Smooth muscle cell (in vitro differentiated cells): ENCODE results near the gene PEAK1. TPM values are rescaled to one million over a fixed set of nuclear protein-coding genes. Genes with fewer than 3 reads are reported as not detected.

ENCODE experiments used
- DNase-seq: peaks from one replicate; lab custom pipeline; 2025; ENCODE audit not compliant: unreplicated experiment; lab: John Stamatoyannopoulos, UW
- H2AFZ ChIP-seq: fragments of 200-600 bp; sonication (generic); 2 replicates; pipeline ENCODE4 v1.6.0; 2016; ENCODE audit warnings: antibody characterized with exemption, low read depth, mild to moderate bottlenecking
- H3F3A ChIP-seq: fragments of 200-600 bp; sonication (generic); 2 replicates; pipeline ENCODE4 v1.6.0; 2017; ENCODE audit warnings: antibody characterized with exemption, low read depth
- H3K27ac ChIP-seq: fragments of 200-600 bp; sonication (generic); 2 replicates; pipeline ENCODE4 v1.5.1; 2016; ENCODE audit warnings: low read depth, mild to moderate bottlenecking
- H3K27me3 ChIP-seq: fragments of 200-600 bp; sonication (generic); 2 replicates; pipeline ENCODE4 v1.6.1; 2016; ENCODE audit warnings: low read depth, mild to moderate bottlenecking
- H3K36me3 ChIP-seq: fragments of 200-600 bp; sonication (generic); 2 replicates; pipeline ENCODE4 v1.5.1; 2016; ENCODE audit warnings: low read depth
- H3K4me1 ChIP-seq: fragments of 200-600 bp; sonication (generic); 2 replicates; pipeline ENCODE4 v1.5.1; 2016; ENCODE audit warnings: low read depth
- H3K4me2 ChIP-seq: fragments of 200-600 bp; sonication (generic); 2 replicates; pipeline ENCODE4 v1.6.0; 2016; ENCODE audit warnings: mild to moderate bottlenecking
- H3K4me3 ChIP-seq: fragments of 200-600 bp; sonication (generic); 2 replicates; pipeline ENCODE4 v1.5.1; 2016; ENCODE audit warnings: mild to moderate bottlenecking
- H3K79me2 ChIP-seq: fragments of 200-600 bp; sonication (generic); 2 replicates; pipeline ENCODE4 v1.6.0; 2016; ENCODE audit warnings: low read depth, mild to moderate bottlenecking
- H3K9ac ChIP-seq: fragments of 200-600 bp; sonication (generic); 2 replicates; pipeline ENCODE4 v1.6.0; 2016; ENCODE audit warnings: low read depth
- H3K9me3 ChIP-seq: fragments of 200-600 bp; sonication (generic); replicated peaks from 2 replicates; pipeline ENCODE4 v1.5.1; 2016; ENCODE audit warnings: low read depth
- H4K20me1 ChIP-seq: fragments of 200-600 bp; sonication (generic); 2 replicates; pipeline ENCODE4 v1.6.0; 2016; ENCODE audit warnings: low read depth
- CTCF ChIP-seq: fragments of 200-600 bp; sonication (generic); IDR thresholded peaks from 2 replicates; pipeline ENCODE4 v1.5.1; 2017; ENCODE audit warnings: borderline replicate concordance, mild to moderate bottlenecking, antibody characterized with exemption; ENCODE audit not compliant: insufficient read depth, poor library complexity, severe bottlenecking
- WGBS: methylation state at CpG from one replicate; pipeline ENCODE4 v1.1.7; 2016; ENCODE audit warnings: low lambda C conversion rate; 5-methylcytosine and 5-hydroxymethylcytosine counted together
- polyA plus RNA-seq: library from polyadenylated mRNA; unstranded; fragments of >200 nt; fragmentation: Nextera tagmentation; extraction: Ambion mirVana; gene quantifications from 2 replicates; pipeline ENCODE4 v1.2.1, GENCODE V29; 2016
- total RNA-seq: library from RNA; depleted of rRNA; stranded (reverse); fragments of >200 nt; gene quantifications from 2 replicates; pipeline ENCODE4 v1.2.3, GENCODE V29; 2014

PEAK1 gene
- total and polyA plus RNA-seq, 2 experiments from 2014 or later = 5.6 to 21.9 TPM

- Histone ChIP-seq H3K4me2 (no peak overlapping the region), H3K79me2 (peaks cover 95% of the 10 kb centered on the region), H3K27ac (no peak overlapping the region), H4K20me1 (peaks cover 80% of the 10 kb centered on the region), H2AFZ (no peak overlapping the region), H3K27me3 (no peaks in the 10 kb centered on the region), H3K4me1 (peaks cover 22% of the 10 kb centered on the region), H3K9ac (no peak overlapping the region), H3K4me3 (no peak overlapping the region), H3K9me3 (no peaks in the 10 kb centered on the region), H3K36me3 (no peaks in the 10 kb centered on the region), H3F3A (no peaks in the 10 kb centered on the region)
- WGBS = 97% methylated on average over 2 of the region's 2 CpGs
- no peak for TF ChIP-seq CTCF
- DNase-seq = no peak
Measured at GRCh38 chr15:77414789-77415442, 5.0 kb downstream of the PEAK1 start.

- Histone ChIP-seq H3K4me1 (peaks cover 22% of the 10 kb centered on the region), H3K36me3 (no peaks in the 10 kb centered on the region), H3K4me3 (no peak overlapping the region), H3K27ac (no peak overlapping the region), H3K9ac (no peak overlapping the region), H3K4me2 (no peak overlapping the region), H4K20me1 (peaks cover 87% of the 10 kb centered on the region), H3K27me3 (no peaks in the 10 kb centered on the region), H3K9me3 (no peaks in the 10 kb centered on the region), H2AFZ (no peak overlapping the region), H3F3A (peaks cover 4% of the 10 kb centered on the region), H3K79me2 (peaks cover 100% of the 10 kb centered on the region)
- TF ChIP-seq CTCF = no peak
- no peak for DNase-seq
- 94% methylated on average over 4 of the region's 4 CpGs for WGBS
Measured at GRCh38 chr15:77413699-77414349, 6.1 kb downstream of the PEAK1 start.

GRCh38 chr15:77412972-77413698 is 6.8 kb downstream of the PEAK1 start:
- WGBS = 93% methylated on average over 2 of the region's 2 CpGs

More at GRCh38 chr15:77412972-77413698, 6.8 kb downstream of the PEAK1 start:
- no peak overlapping the region for H2AFZ ChIP-seq
- TF ChIP-seq CTCF = no peak
- peaks cover 100% of the 10 kb centered on the region for H3K79me2 ChIP-seq
- no peaks in the 10 kb centered on the region for H3K27me3 ChIP-seq
- H3K4me3 ChIP-seq = no peak overlapping the region
- peaks cover 15% of the 10 kb centered on the region for H3K4me1 ChIP-seq
- H3K9me3 ChIP-seq = no peaks in the 10 kb centered on the region
- no peak overlapping the region for H3K4me2 ChIP-seq
- no peak for DNase-seq
- H3K27ac ChIP-seq = no peak overlapping the region
- peaks cover 92% of the 10 kb centered on the region for H4K20me1 ChIP-seq
- H3K36me3 ChIP-seq = no peaks in the 10 kb centered on the region
- H3F3A ChIP-seq = peaks cover 4% of the 10 kb centered on the region
- H3K9ac ChIP-seq = no peak overlapping the region
